GM12891 (cell line): Measurements from ENCODE around the gene EXD3.

ENCODE experiments used
- DNase-seq: peaks from one replicate; pipeline ENCODE4 v3.0.0; 2011; ENCODE audit warnings: low spot score; ENCODE audit not compliant: insufficient read length
- FAIRE-seq: peaks from 2 replicates; lab custom pipeline; 2011; peaks lifted over from hg19 to GRCh38; lab: Jason Lieb, UNC
- PAX5 ChIP-seq: IDR thresholded peaks from 2 replicates; pipeline ENCODE4 v1.6.1; 2011; ENCODE audit warnings: low read length, moderate library complexity, mild to moderate bottlenecking; ENCODE audit not compliant: insufficient read depth, severe bottlenecking
- POLR2A ChIP-seq: IDR thresholded peaks from 2 replicates; pipeline ENCODE4 v1.6.1; 2011; ENCODE audit warnings: low read depth, low read length, control low read depth
- POLR2AphosphoS5 ChIP-seq: IDR thresholded peaks from 2 replicates; pipeline ENCODE4 v1.6.1; 2011; ENCODE audit warnings: low read depth, low read length, control low read depth
- POU2F2 ChIP-seq: IDR thresholded peaks from 2 replicates; pipeline ENCODE4 v1.6.1; 2011; ENCODE audit warnings: low read depth, mild to moderate bottlenecking, control low read depth, low read length, moderate library complexity
- SPI1 ChIP-seq: IDR thresholded peaks from 2 replicates; pipeline ENCODE4 v1.6.1; 2011; ENCODE audit warnings: low read depth, low read length, control low read depth
- TAF1 ChIP-seq: IDR thresholded peaks from 2 replicates; pipeline ENCODE4 v1.6.1; 2011; ENCODE audit warnings: low read depth, low read length, control low read depth

The EXD3 gene

DNA sequence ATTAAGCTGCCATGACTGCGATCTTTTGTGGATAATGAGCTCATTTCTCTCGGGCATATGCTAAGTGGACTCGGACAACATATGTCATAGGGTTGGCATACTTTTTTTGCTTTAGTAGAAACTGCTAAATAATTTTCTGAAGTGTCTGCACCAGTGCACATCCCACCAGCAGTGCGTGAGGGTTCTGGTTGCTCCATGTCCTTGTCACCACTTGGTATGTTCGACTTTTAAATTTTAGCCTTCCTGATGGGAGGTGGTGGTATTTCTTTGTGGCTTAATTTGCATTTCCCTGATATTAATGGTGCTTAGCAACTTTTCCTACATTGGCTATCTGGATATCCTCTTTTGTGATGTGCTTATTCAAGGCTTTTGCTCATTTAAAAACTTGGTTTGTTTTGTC, 63.1 kb downstream of the EXD3 start:
- TF ChIP-seq POLR2A (no peak), SPI1 (no peak), POU2F2 (no peak), PAX5 (no peak), TAF1 (no peak), POLR2AphosphoS5 (no peak)
- FAIRE-seq (no peak), DNase-seq (no peak)

DNA sequence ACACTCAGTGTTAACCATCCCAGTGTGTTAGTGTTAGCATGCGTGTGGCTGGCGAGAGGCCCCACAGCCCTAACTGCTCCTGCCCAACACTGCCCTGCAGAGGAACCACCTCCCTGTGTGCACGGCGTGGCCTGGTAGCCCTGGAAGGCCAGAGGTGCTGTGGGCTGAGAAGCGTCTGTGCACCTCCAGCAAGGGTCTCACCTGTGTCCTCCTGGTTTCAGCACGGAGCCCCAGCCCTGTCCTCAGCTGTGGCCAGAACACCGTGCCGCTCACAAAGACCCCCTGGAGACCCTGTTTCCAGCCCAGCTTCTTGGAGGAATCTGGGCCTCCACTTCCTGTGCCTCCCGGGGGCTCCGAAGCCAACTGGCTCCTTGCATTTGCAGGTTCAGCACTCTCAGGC, 64.8 kb downstream of the EXD3 start:
- FAIRE-seq (no peak), DNase-seq (no peak)
- TF ChIP-seq TAF1 (no peak), PAX5 (no peak), POLR2AphosphoS5 (no peak), SPI1 (no peak), POLR2A (no peak)

DNA sequence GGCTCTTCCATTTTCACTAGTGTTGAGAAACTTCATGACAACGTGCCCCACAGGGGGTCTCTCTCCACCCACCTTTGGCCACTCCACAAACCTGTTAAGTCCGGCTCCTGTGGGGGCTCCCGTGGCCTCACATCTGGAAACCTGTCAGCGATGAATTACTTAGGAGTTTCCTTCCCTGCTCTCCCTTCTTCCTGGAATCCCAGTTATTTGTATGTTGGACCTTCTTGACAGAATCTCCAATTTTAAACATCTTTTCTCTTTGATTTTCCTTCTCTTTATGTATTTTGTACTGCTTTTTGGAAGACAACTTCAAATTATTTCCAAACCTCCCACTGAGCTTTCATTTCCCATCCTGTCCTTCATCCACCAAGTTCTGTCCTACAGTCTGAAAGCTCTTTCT, 65.8 kb downstream of the EXD3 start:
- no peak for DNase-seq
- TF ChIP-seq TAF1 = no peak
- TF ChIP-seq POLR2A = no peak
- TF ChIP-seq POLR2AphosphoS5 = no peak
- no peak for TF ChIP-seq POU2F2
- TF ChIP-seq SPI1 = no peak
- TF ChIP-seq PAX5 = no peak
- FAIRE-seq = no peak

DNA sequence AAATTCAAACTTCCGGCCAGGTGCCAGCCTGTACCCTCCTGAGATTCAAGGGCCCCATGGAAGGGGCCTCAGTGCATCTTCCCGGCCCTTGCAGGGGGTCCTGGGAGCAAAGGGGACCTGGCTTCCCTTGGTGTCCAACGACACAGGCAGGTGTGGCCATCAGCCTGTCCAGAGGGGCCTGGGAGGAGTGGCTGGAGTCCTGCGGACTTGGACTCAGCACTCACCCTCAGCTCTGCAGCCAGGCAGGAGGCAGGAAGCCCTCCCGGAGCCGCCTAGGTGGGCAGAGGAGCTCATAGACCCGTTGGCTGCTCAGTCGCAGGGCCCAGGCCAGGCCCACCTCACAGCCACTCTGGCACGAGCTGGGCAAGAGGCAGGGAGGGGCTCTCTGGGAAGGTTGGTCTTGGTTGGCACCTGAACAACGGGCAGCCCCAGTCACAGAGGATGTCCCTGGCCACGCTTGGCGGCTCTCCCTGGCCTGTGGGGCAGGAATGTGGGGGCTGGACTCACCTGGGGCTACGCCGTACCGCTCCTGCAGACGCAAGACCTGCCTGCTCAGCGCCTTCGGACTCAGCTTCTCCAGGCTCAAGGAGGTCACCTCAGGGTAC, 67.1 kb downstream of the EXD3 start:
- FAIRE-seq = no peak
- DNase-seq = no peak
- TF ChIP-seq POLR2A (no peak), SPI1 (no peak), PAX5 (no peak), POU2F2 (no peak), POLR2AphosphoS5 (no peak), TAF1 (no peak)

DNA sequence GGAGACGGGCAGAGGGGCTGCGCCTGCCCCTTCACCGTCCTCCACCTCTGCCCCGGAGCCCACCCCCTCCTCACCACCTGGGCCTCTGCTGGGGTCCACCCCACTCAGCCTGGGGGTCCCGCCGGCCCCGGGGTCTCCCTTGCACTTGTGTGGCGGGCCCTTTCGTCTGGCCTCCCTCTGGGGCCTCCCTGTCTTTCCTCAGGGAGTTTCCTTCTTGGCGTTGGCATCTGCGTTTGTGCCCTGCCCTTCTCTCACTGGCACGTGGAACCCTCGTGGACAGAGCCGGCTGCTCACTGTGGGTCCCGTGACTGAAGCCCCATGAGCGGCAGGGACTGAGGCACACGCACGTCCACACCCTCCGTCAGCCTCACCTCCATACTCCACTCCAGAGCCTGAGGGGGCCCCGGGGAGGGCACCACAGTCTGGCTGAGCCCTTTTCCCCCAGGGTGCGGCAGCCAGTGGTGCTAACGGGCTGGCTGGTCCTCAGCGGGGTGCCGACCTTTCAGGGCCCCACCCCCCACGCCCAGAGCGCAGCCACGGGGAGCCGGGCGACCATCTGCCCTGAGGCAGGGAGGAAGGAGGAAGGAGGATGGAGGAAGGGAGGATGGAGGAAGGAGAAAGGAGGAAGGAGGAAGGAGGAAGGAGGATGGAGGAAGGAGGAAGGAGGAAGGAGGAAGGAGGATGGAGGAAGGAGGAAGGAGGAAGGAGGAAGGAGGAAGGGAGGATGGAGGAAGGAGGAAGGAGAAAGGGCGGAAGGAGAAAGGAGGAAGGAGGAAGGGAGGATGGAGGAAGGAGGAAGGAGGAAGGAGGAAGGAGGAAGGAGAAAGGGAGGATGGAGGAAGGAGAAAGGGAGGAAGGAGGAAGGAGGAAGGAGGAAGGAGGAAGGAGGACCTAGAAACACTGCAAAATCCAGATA, 67.9 kb downstream of the EXD3 start:
- DNase-seq = no peak
- FAIRE-seq = peak; percentile 93
- no peak for TF ChIP-seq PAX5
- TF ChIP-seq POLR2AphosphoS5 = no peak
- no peak for TF ChIP-seq POLR2A
- TF ChIP-seq POU2F2 = no peak
- TF ChIP-seq SPI1 = no peak
- TF ChIP-seq TAF1 = no peak

DNA sequence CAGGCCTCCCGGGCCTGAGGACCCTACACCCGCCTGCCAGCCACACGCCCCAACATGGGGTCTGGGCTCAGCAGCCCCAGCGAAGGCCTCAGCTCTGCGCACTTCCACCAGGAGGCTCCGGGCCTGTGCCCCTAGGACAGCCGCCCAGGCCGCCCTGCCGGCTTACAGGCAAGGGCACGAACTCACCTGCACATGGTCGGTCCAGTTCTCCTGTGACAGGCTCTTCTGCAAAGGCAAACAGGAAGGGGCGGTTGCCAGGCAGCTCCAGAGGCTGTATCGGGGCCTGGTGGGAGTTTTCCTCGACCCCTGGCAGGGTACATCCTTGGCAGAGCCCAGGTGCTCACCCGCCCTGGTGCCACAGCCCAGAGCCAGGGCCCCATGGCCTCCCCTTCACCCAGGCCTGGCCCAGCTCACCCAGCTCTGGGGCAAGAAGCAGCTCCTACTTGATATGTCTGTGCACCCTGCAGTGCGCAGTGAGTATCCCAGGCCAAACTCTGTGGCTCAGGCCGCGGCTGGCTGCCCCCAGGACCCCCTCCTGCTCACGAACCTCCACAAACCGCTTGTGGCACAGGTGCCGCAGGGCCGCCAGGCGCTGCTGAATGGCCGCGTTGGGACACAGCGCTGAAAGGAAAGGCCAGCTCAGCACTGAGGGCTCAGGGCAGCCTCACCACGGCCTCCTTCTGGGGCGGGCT, 68.7 kb downstream of the EXD3 start:
- TF ChIP-seq POU2F2 (no peak), PAX5 (no peak), POLR2A (no peak), TAF1 (no peak), SPI1 (no peak)
- DNase-seq (no peak), FAIRE-seq (no peak)

DNA sequence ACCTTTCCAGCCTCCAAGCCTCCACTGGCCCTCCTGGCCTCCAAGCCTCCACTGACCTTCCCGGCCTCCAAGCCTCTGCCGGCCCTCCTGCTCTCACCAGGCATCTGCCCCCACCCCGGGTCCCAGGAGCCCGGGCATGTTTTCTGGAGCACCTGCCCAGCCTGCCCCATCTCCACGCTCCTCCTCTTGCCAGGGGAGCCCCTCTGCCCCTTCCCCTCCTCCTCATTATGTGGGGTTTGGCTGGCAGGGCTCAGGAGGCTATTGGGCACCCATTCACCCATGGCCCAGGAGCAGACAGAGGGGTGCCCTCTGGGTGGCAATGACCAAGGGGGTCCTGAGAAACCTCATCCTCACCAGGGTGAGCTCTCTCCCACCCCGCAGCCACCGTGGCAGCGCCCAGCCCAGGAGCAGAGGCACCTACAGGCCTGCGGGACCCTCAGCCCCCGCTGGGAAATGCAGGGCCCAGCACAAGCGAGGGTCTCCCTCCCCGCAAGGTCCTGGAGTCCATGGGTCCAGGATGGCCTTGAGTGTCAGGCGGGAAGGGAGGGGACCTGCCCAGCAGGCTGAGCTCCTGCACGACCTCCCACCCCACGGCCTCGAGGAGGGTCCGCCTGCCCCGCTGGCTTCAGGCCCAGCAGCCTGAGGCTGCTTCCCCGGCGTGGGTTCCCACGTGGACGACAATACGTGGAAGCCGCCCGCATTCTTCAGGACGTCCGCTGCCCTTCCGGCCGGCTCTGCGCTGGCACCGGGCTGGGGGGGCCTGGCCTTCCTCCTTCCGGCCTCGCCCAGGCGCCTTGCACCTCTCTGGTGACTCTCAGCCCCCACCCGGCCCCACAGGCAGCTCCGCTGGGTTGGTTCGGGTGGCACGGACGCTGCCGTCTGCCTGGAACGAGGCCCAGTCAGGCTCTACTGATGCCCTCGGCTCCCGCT, 69.5 kb downstream of the EXD3 start:
- DNase-seq (no peak), FAIRE-seq (no peak)
- TF ChIP-seq POLR2A (no peak), POU2F2 (no peak), PAX5 (no peak), POLR2AphosphoS5 (no peak), TAF1 (no peak), SPI1 (no peak)

DNA sequence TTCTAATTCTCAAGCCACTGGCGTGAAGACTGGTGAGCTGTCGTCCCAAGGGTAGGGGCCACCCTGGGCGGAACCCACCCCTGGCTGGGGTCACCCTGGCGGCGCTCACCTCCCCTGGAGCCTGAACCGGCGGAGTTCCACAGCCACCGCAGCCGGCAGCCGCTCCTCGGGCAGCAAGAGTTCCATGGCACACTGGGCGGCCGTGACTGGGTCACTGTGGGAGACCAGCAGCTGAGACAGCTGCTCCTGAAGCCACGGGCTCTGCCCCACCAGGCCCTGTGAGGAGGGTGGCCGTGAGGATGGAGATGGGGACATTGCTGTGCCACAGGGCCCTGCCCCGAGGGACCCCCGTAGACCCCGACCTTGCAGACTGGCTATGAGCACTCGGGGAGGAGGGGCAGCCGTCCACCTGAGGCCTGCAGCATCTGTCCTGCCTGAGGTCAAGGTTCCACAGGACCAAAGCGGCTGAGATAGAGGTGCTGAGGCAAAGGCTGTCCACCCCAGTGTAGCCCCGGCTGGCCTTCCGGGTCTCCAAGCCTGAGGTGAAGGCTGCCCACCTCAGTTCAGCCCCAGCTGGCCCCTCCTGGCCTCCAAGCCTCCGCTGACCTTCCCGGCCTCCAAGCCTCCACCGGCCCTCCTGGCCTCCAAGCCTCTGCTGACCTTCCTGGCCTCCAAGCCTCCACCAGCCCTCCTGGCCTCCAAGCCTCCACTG, 70.3 kb downstream of the EXD3 start:
- TF ChIP-seq POLR2AphosphoS5 (no peak), TAF1 (no peak), PAX5 (no peak), SPI1 (no peak), POU2F2 (no peak), POLR2A (no peak)
- FAIRE-seq = no peak
- no peak for DNase-seq
